Caco-2 (cell line): Measurements from ENCODE around the gene UFM1. TPM values are rescaled to one million over a fixed set of nuclear protein-coding genes. Genes with fewer than 3 reads are reported as not detected.

Experiments used
- BruUV-seq: library from RNA; stranded (reverse); fragments of 400-500 nt; replicated peaks from 2 replicates; lab custom pipeline; 2021; lab: Mats Ljungman, UMichigan
- CTCF ChIA-PET: fragments of 300-600 bp; sonication (Branson Sonifier 250); formaldehyde crosslinking; loops from one replicate; lab custom pipeline; 2022; ENCODE audit warnings: antibody characterized with exemption; lab: Charles Lee
- POLR2A ChIA-PET: fragments of 300-600 bp; sonication (Branson Sonifier 250); formaldehyde crosslinking; loops from one replicate; lab custom pipeline; 2022; ENCODE audit warnings: antibody characterized with exemption; lab: Charles Lee
- DNase-seq, 2 experiments: peaks; one replicate each; pipeline versions ENCODE4 v3.0.0 to v3.0.0-alpha.2; 2020 to 2022
- H3K27me3 ChIP-seq: replicated peaks from 2 replicates; pipeline ENCODE4 v1.6.0; 2011; ENCODE audit warnings: low read length; ENCODE audit not compliant: control insufficient read depth, insufficient read depth
- H3K36me3 ChIP-seq: 2 replicates; pipeline ENCODE4 v1.5.1; 2011; ENCODE audit warnings: low read length; ENCODE audit not compliant: control insufficient read depth, insufficient read depth
- H3K4me1 ChIP-seq: fragments of 250-450 bp; sonication (Bioruptor Pico); 2 replicates; pipeline ENCODE4 v1.5.1; 2020; ENCODE audit warnings: mild to moderate bottlenecking
- H3K4me3 ChIP-seq: 2 replicates; pipeline ENCODE4 v1.5.1; 2011; ENCODE audit warnings: low read depth, mild to moderate bottlenecking, control low read depth, low read length
- H3K9me3 ChIP-seq: fragments of 250-450 bp; sonication (Bioruptor Pico); 2 replicates; pipeline ENCODE4 v1.5.1; 2020; ENCODE audit warnings: mild to moderate bottlenecking, moderate library complexity
- H3K27ac Mint-ChIP-seq: one replicate; pipeline ENCODE4 v1.8.0; 2022; ENCODE audit warnings: mixed read lengths; ENCODE audit not compliant: unreplicated experiment
- H3K27me3 Mint-ChIP-seq: one replicate; pipeline ENCODE4 v1.8.0; 2022; ENCODE audit warnings: mixed read lengths; ENCODE audit not compliant: insufficient read depth, unreplicated experiment
- H3K36me3 Mint-ChIP-seq: one replicate; pipeline ENCODE4 v1.8.0; 2022; ENCODE audit warnings: mild to moderate bottlenecking, mixed read lengths; ENCODE audit not compliant: insufficient read depth, unreplicated experiment
- H3K4me1 Mint-ChIP-seq: one replicate; pipeline ENCODE4 v1.8.0; 2022; ENCODE audit warnings: low read depth, mixed read lengths; ENCODE audit not compliant: unreplicated experiment
- H3K4me3 Mint-ChIP-seq: one replicate; pipeline ENCODE4 v1.8.0; 2022; ENCODE audit warnings: mild to moderate bottlenecking, moderate library complexity, mixed read lengths; ENCODE audit not compliant: unreplicated experiment
- H3K9me3 Mint-ChIP-seq: one replicate; pipeline ENCODE4 v1.8.0; 2022; ENCODE audit warnings: mixed read lengths; ENCODE audit not compliant: unreplicated experiment
- CTCF ChIP-seq, 2 experiments: fragments of 200-600 bp in 1 of 2; IDR thresholded peaks; 1 replicate in 1 of 2; 2 replicates in 1 of 2; pipeline versions ENCODE4 v1.5.1 to v1.8.0; 2011 to 2022; ENCODE audit warnings: antibody characterized with exemption in 1 of 2, control low read depth in 1 of 2, inconsistent platforms in 1 of 2, low read depth in 1 of 2, low read length in 1 of 2, mild to moderate bottlenecking in 1 of 2, moderate library complexity in 1 of 2; ENCODE audit not compliant: insufficient read depth in 1 of 2, severe bottlenecking in 1 of 2, unreplicated experiment in 1 of 2
- intact Hi-C: fragments of 100-400 bp; cut with micrococcal nuclease; formaldehyde crosslinking; loops from one replicate; pipeline ENCODE4 v1.10.0; 2022; ENCODE audit not compliant: unreplicated experiment
- total RNA-seq: library from RNA; stranded (reverse); gene quantifications from 2 replicates; pipeline ENCODE4 v1.2.3, GENCODE V29; 2022

UFM1 gene
- total RNA-seq, 1 experiment from 2014 or later = 106 TPM

- Histone ChIP-seq H3K36me3 (no peaks in the 10 kb centered on the region), H3K27me3 (no peaks in the 10 kb centered on the region), H3K9me3 (no peaks in the 10 kb centered on the region), H3K4me1 (no peaks in the 10 kb centered on the region), H3K4me3 (no peak overlapping the region)
- ChIA-PET CTCF (no interaction called here), POLR2A (no interaction called here)
- Mint-ChIP-seq H3K27ac (no peak overlapping the region), H3K9me3 (no peaks in the 10 kb centered on the region), H3K27me3 (no peaks in the 10 kb centered on the region), H3K36me3 (peaks cover 8% of the 10 kb centered on the region), H3K4me1 (peaks cover 6% of the 10 kb centered on the region), H3K4me3 (no peak overlapping the region)
- BruUV-seq = no TSS peak
- intact Hi-C loops = no loop called here
- TF ChIP-seq CTCF (IDR thresholded peaks at IDR 0.05; ENCODE audit: insufficient read depth in 1 of 2, low read depth in 1 of 2, low read length in 1 of 2, severe bottlenecking in 1 of 2, unreplicated experiment in 1 of 2) = no peak
- DNase-seq = no peak
Measured at GRCh38 chr13:38341149-38341692, 8.4 kb upstream of the UFM1 start.

GRCh38 chr13:38346764-38347163 lies 2.9 kb upstream of the UFM1 start:
- peak overlapping the region; percentile 27 for H3K4me3 Mint-ChIP-seq
- Histone ChIP-seq H3K36me3 (0 out of 2 replicates have a peak, but pooled peaks cover 1% of the 10 kb centered on the region), H3K4me1 (peaks cover 10% of the 10 kb centered on the region; the same call in 1 of the 2 replicates), H3K9me3 (no peaks in the 10 kb centered on the region), H3K27me3 (no peaks in the 10 kb centered on the region), H3K4me3 (no peak overlapping the region)
- H3K36me3 Mint-ChIP-seq = peaks cover 17% of the 10 kb centered on the region
- DNase-seq = no peak
- intact Hi-C loops = loop anchor here (5.0 kb wide), 1 partner anchor 236 kb away; no protein-coding TSS in a partner anchor
- H3K9me3 Mint-ChIP-seq = no peaks in the 10 kb centered on the region
- H3K4me1 Mint-ChIP-seq = peaks cover 24% of the 10 kb centered on the region
- H3K27me3 Mint-ChIP-seq = no peaks in the 10 kb centered on the region
- POLR2A ChIA-PET = no interaction called here
- TF ChIP-seq CTCF (IDR thresholded peaks at IDR 0.05; ENCODE audit: insufficient read depth in 1 of 2, low read depth in 1 of 2, low read length in 1 of 2, severe bottlenecking in 1 of 2, unreplicated experiment in 1 of 2) = no peak
- CTCF ChIA-PET = no interaction called here
- no TSS peak for BruUV-seq
- no peak overlapping the region for H3K27ac Mint-ChIP-seq

GRCh38 chr13:38348861-38349389 lies 726 bp upstream of the UFM1 start:
- no peak for TF ChIP-seq CTCF (IDR thresholded peaks at IDR 0.05; ENCODE audit: insufficient read depth in 1 of 2, low read depth in 1 of 2, low read length in 1 of 2, severe bottlenecking in 1 of 2, unreplicated experiment in 1 of 2)
- H3K36me3 Mint-ChIP-seq = peaks cover 37% of the 10 kb centered on the region
- H3K4me3 Mint-ChIP-seq = peak overlapping the region; percentile 89
- Histone ChIP-seq H3K27me3 (no peaks in the 10 kb centered on the region), H3K4me3 (peak overlapping the region; percentile 88), H3K36me3 (0 out of 2 replicates have a peak, but pooled peaks cover 1% of the 10 kb centered on the region), H3K9me3 (no peaks in the 10 kb centered on the region), H3K4me1 (peaks cover 20% of the 10 kb centered on the region)
- peak overlapping the region; percentile 93 for H3K27ac Mint-ChIP-seq
- peak in 1 of 2 experiments; percentile 27 for DNase-seq
- no peaks in the 10 kb centered on the region for H3K9me3 Mint-ChIP-seq
- ChIA-PET POLR2A (interaction anchor here (0.6 to 1.6 kb wide), 4 partner anchors 11 to 338 kb away, joined by 3 to 8 read pairs (median 4); partner anchors contain the start of gene FREM2), CTCF (interaction anchor here (0.6 to 1.6 kb wide), 4 partner anchors 42 to 233 kb away, joined by 3 to 6 read pairs (median 4); no protein-coding TSS in a partner anchor)
- TSS peak; percentile 56 for BruUV-seq
- H3K27me3 Mint-ChIP-seq = no peaks in the 10 kb centered on the region
- peaks cover 34% of the 10 kb centered on the region for H3K4me1 Mint-ChIP-seq
- intact Hi-C loops = loop anchor here (1.0 to 5.0 kb wide), 2 partner anchors 46 to 233 kb away; no protein-coding TSS in a partner anchor
